HepG2 (cell line): ENCODE data around the gene NUSAP1. TPM values are rescaled to one million over a fixed set of nuclear protein-coding genes. Genes with fewer than 3 reads are reported as not detected.

Source experiments
- ARID3A ChIP-seq: IDR thresholded peaks from 2 replicates; pipeline ENCODE4 v1.6.1; 2012; ENCODE audit warnings: low read depth, low read length, improper control_type of control experiment
- ATF4 ChIP-seq, 2 experiments: fragments of 450-650 bp in 1 of 2; sonication (generic) in 1 of 2; formaldehyde crosslinking; IDR thresholded peaks; 2 replicates each; pipeline versions ENCODE4 v1.5.0 to v1.8.0; 2020 to 2022; ENCODE audit warnings: mild to moderate bottlenecking in 1 of 2, missing genetic modification reagents in 1 of 2
- BHLHE40 ChIP-seq: IDR thresholded peaks from 2 replicates; pipeline ENCODE4 v1.6.1; 2011; ENCODE audit warnings: low read length, improper control_type of control experiment
- HES4 ChIP-seq: sonication (generic); formaldehyde crosslinking; IDR thresholded peaks from 2 replicates; pipeline ENCODE4 v1.9.0; 2021; ENCODE audit warnings: mild to moderate bottlenecking, missing genetic modification reagents, borderline replicate concordance
- NR0B2 ChIP-seq: sonication (generic); formaldehyde crosslinking; IDR thresholded peaks from 2 replicates; pipeline ENCODE4 v1.4.0; 2020; ENCODE audit warnings: mild to moderate bottlenecking, missing genetic modification reagents
- RELA ChIP-seq: sonication (generic); formaldehyde crosslinking; IDR thresholded peaks from 2 replicates; pipeline ENCODE4 v1.4.0; 2020; ENCODE audit warnings: missing genetic modification reagents
- ZNF350 ChIP-seq: sonication (generic); formaldehyde crosslinking; IDR thresholded peaks from 2 replicates; pipeline ENCODE4 v1.4.0; 2020; ENCODE audit warnings: mild to moderate bottlenecking, low read depth, missing genetic modification reagents, borderline replicate concordance
- ZNF577 ChIP-seq: sonication (generic); formaldehyde crosslinking; IDR thresholded peaks from 2 replicates; pipeline ENCODE4 v1.4.0; 2020; ENCODE audit warnings: mild to moderate bottlenecking, low read depth, missing genetic modification reagents, borderline replicate concordance
- ZNF687 ChIP-seq: sonication (generic); formaldehyde crosslinking; IDR thresholded peaks from 2 replicates; pipeline ENCODE4 v1.5.1; 2020; ENCODE audit warnings: mild to moderate bottlenecking, missing genetic modification reagents, moderate library complexity
- polyA plus RNA-seq, 8 experiments: library from polyadenylated mRNA; depleted of rRNA in 3 of 8; stranded (reverse) in 7 of 8; unstranded in 1 of 8; fragments of >200 nt; fragmentation: Illumina TruSeq in 4 of 8; extraction: Trizol in 4 of 8; gene quantifications; 2 replicates each; pipeline versions ENCODE4 v1.2.1 to v1.2.3, GENCODE V29; 2011 to 2016; ENCODE audit warnings: low read depth in 4 of 8, missing spikeins in 1 of 8, mixed read lengths in 1 of 8; ENCODE audit not compliant: insufficient read depth in 1 of 8
- total RNA-seq, 5 experiments: library from RNA; depleted of rRNA; stranded (reverse); fragments of >200 nt; fragmentation: Illumina TruSeq; extraction: Trizol; gene quantifications; 2 replicates each; pipeline ENCODE4 v1.2.3, GENCODE V29; 2016; ENCODE audit warnings: low read depth in 1 of 5
- TF ChIP-seq, protein P1 (sequence below): sonication (generic); formaldehyde crosslinking; IDR thresholded peaks from 2 replicates; pipeline ENCODE4 v1.4.0; 2020; ENCODE audit warnings: missing genetic modification reagents

Gene NUSAP1
- total and polyA plus RNA-seq, 2 of the 13 experiments (the other 11 are each of a cell fraction or from before 2014, with no cell fraction given), result 59.5 to 106 TPM

GRCh38 chr15:41333026-41333562, 413 bp downstream of the NUSAP1 start (continued):
- TF ChIP-seq ARID3A, result peak; percentile 48
- no peak for TF ChIP-seq RELA
- TF ChIP-seq ATF4 (CRISPR knock-in tag; IDR thresholded peaks at IDR 0.05), result no peak
- no peak for TF ChIP-seq ZNF577 (CRISPR knock-in tag)
- no peak for TF ChIP-seq HES4 (CRISPR knock-in tag)
- no peak for TF ChIP-seq BHLHE40
- TF ChIP-seq ZNF350 (CRISPR knock-in tag), result 0 out of 2 replicates have a peak, but pooled peaks have one; percentile 24
- no peak for TF ChIP-seq NR0B2
- TF ChIP-seq, protein P1, sequence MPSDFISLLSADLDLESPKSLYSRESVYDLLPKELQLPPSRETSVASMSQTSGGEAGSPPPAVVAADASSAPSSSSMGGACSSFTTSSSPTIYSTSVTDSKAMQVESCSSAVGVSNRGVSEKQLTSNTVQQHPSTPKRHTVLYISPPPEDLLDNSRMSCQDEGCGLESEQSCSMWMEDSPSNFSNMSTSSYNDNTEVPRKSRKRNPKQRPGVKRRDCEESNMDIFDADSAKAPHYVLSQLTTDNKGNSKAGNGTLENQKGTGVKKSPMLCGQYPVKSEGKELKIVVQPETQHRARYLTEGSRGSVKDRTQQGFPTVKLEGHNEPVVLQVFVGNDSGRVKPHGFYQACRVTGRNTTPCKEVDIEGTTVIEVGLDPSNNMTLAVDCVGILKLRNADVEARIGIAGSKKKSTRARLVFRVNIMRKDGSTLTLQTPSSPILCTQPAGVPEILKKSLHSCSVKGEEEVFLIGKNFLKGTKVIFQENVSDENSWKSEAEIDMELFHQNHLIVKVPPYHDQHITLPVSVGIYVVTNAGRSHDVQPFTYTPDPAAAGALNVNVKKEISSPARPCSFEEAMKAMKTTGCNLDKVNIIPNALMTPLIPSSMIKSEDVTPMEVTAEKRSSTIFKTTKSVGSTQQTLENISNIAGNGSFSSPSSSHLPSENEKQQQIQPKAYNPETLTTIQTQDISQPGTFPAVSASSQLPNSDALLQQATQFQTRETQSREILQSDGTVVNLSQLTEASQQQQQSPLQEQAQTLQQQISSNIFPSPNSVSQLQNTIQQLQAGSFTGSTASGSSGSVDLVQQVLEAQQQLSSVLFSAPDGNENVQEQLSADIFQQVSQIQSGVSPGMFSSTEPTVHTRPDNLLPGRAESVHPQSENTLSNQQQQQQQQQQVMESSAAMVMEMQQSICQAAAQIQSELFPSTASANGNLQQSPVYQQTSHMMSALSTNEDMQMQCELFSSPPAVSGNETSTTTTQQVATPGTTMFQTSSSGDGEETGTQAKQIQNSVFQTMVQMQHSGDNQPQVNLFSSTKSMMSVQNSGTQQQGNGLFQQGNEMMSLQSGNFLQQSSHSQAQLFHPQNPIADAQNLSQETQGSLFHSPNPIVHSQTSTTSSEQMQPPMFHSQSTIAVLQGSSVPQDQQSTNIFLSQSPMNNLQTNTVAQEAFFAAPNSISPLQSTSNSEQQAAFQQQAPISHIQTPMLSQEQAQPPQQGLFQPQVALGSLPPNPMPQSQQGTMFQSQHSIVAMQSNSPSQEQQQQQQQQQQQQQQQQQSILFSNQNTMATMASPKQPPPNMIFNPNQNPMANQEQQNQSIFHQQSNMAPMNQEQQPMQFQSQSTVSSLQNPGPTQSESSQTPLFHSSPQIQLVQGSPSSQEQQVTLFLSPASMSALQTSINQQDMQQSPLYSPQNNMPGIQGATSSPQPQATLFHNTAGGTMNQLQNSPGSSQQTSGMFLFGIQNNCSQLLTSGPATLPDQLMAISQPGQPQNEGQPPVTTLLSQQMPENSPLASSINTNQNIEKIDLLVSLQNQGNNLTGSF (CRISPR knock-in tag), result no peak
- TF ChIP-seq ZNF687 (CRISPR knock-in tag), result peak; percentile 50; the same call in 1 of the 2 replicates
